HCT116 (cell line): ENCODE measurements around the gene FCAMR. TPM values are rescaled to one million over a fixed set of nuclear protein-coding genes. Genes with fewer than 3 reads are reported as not detected.

ENCODE experiments used
- ATAC-seq: fragments of 200-7000 bp; cut with Tn5 transposase; 2 replicates; pipeline ENCODE4 v1.9.1; 2020; ENCODE audit warnings: mild to moderate bottlenecking, moderate library complexity
- BruUV-seq: library from RNA; stranded (reverse); fragments of 400-500 nt; replicated peaks from 2 replicates; lab custom pipeline; 2021; lab: Mats Ljungman, UMichigan
- CTCF ChIA-PET: fragments of 300-600 bp; sonication (Branson Sonifier 250); formaldehyde crosslinking; loops from one replicate; lab custom pipeline; 2021; ENCODE audit warnings: antibody characterized with exemption; lab: Charles Lee
- POLR2A ChIA-PET: fragments of 300-600, 350-600 bp; sonication (Branson Sonifier 250); formaldehyde crosslinking; loops from one replicate; lab custom pipeline; 2021; ENCODE audit warnings: antibody characterized with exemption; lab: Charles Lee
- RAD21 ChIA-PET, 2 experiments: fragments of 300-600 bp; sonication (Branson Sonifier 250); formaldehyde crosslinking; loops; one replicate each; lab custom pipeline; 2023; ENCODE audit warnings: low total read pairs in 2 of 2; ENCODE audit not compliant: uncharacterized antibody in 2 of 2, unreplicated experiment in 2 of 2, low non-redundant PET in 1 of 2; lab: Charles Lee
- DNase-seq: peaks from one replicate; pipeline ENCODE4 v3.0.0-alpha.2; 2010; ENCODE audit warnings: low read depth, low spot score
- H2AFZ ChIP-seq: fragments of 200-600 bp; shearing (Covaris generic), sonication (generic); 2 replicates; pipeline ENCODE4 v1.6.1; 2017; ENCODE audit warnings: low read depth, mixed run types, mixed read lengths, antibody characterized with exemption, low read length; ENCODE audit not compliant: poor library complexity, severe bottlenecking
- H3K27ac ChIP-seq: 2 replicates; pipeline ENCODE4 v1.5.1; 2012; ENCODE audit warnings: low read depth, low read length
- H3K27me3 ChIP-seq: fragments of 200-600 bp; sonication (generic); 2 replicates; pipeline ENCODE4 v1.6.1; 2016; ENCODE audit warnings: mixed run types, low read length, mixed read lengths; ENCODE audit not compliant: insufficient read depth
- H3K36me3 ChIP-seq, 2 experiments: fragments of 200-500 bp in 1 of 2; fragments of 200-600 bp in 1 of 2; sonication (Bioruptor generic) in 1 of 2; sonication (generic) in 1 of 2; 2 replicates each; pipeline versions ENCODE4 v1.5.1 to v1.6.1; 2014 to 2016; ENCODE audit warnings: low read length in 2 of 2, inconsistent platforms in 1 of 2, mixed read lengths in 1 of 2, mixed run types in 1 of 2; ENCODE audit not compliant: insufficient read depth in 2 of 2, control insufficient read depth in 1 of 2
- H3K4me1 ChIP-seq, 2 experiments: fragments of 200-600 bp in 1 of 2; sonication (generic) in 1 of 2; 2 replicates each; pipeline versions ENCODE4 v1.5.1 to v1.6.1; 2012 to 2017; ENCODE audit warnings: low read length in 2 of 2, inconsistent platforms in 1 of 2, mild to moderate bottlenecking in 1 of 2, mixed read lengths in 1 of 2, mixed run types in 1 of 2, moderate library complexity in 1 of 2; ENCODE audit not compliant: insufficient read depth in 2 of 2, control insufficient read depth in 1 of 2
- H3K4me2 ChIP-seq: fragments of 200-600 bp; sonication (generic); 2 replicates; pipeline ENCODE4 v1.6.1; 2017; ENCODE audit warnings: mixed run types, low read length, mixed read lengths
- H3K4me3 ChIP-seq, 2 experiments: fragments of 200-600 bp in 1 of 2; sonication (generic) in 1 of 2; replicated peaks in 1 of 2; 2 replicates each; pipeline ENCODE4 v1.5.1; 2011 to 2016; ENCODE audit warnings: low read length in 2 of 2, control low read depth in 1 of 2, low read depth in 1 of 2, mild to moderate bottlenecking in 1 of 2, mixed read lengths in 1 of 2, mixed run types in 1 of 2
- H3K79me2 ChIP-seq: fragments of 200-600 bp; sonication (generic); 2 replicates; pipeline ENCODE4 v1.6.1; 2017; ENCODE audit warnings: mild to moderate bottlenecking, mixed run types, low read length, moderate library complexity, mixed read lengths; ENCODE audit not compliant: insufficient read depth
- H3K9ac ChIP-seq: fragments of 200-600 bp; sonication (generic); 2 replicates; pipeline ENCODE4 v1.6.1; 2016; ENCODE audit warnings: low read length, mixed read lengths
- H3K9me2 ChIP-seq: fragments of 200-600 bp; sonication (generic), shearing (Covaris generic); 2 replicates; pipeline ENCODE4 v1.6.1; 2017; ENCODE audit warnings: mixed run types, mild to moderate bottlenecking, moderate library complexity; ENCODE audit not compliant: insufficient read depth
- H3K9me3 ChIP-seq, 2 experiments: fragments of 200-500 bp in 1 of 2; fragments of 200-600 bp in 1 of 2; sonication (Bioruptor generic) in 1 of 2; sonication (generic) in 1 of 2; 2 replicates each; pipeline ENCODE4 v1.6.1; 2014 to 2017; ENCODE audit warnings: low read length in 2 of 2, mixed read lengths in 2 of 2, inconsistent platforms in 1 of 2, low read depth in 1 of 2, mild to moderate bottlenecking in 1 of 2, mixed run types in 1 of 2, moderate library complexity in 1 of 2; ENCODE audit not compliant: control insufficient read depth in 1 of 2, insufficient read depth in 1 of 2
- H4K20me1 ChIP-seq: fragments of 200-600 bp; sonication (generic), shearing (Covaris generic); 2 replicates; pipeline ENCODE4 v1.6.1; 2017; ENCODE audit warnings: mixed run types, mild to moderate bottlenecking, moderate library complexity; ENCODE audit not compliant: insufficient read depth
- ATF3 ChIP-seq: IDR thresholded peaks from 2 replicates; pipeline ENCODE4 v1.6.1; 2012
- CBX3 ChIP-seq: IDR thresholded peaks from 2 replicates; pipeline ENCODE4 v1.6.1; 2012; ENCODE audit warnings: low read depth
- CTCF ChIP-seq, 3 experiments: fragments of 200-600 bp in 1 of 3; sonication (generic) in 1 of 3; IDR thresholded peaks in 2 of 3; conservative IDR thresholded peaks in 1 of 3; 2 replicates each; pipeline ENCODE4 v1.5.1; 2012 to 2017; ENCODE audit warnings: low read depth in 2 of 3, low read length in 2 of 3, antibody characterized with exemption in 1 of 3, borderline replicate concordance in 1 of 3, control low read depth in 1 of 3, mild to moderate bottlenecking in 1 of 3, mixed read lengths in 1 of 3, mixed run types in 1 of 3, moderate library complexity in 1 of 3; ENCODE audit not compliant: insufficient read depth in 1 of 3
- EGR1 ChIP-seq: IDR thresholded peaks from 2 replicates; pipeline ENCODE4 v1.6.1; 2012; ENCODE audit warnings: low read depth
- EZH2 ChIP-seq: fragments of 200-600 bp; sonication (generic); IDR thresholded peaks from 2 replicates; pipeline ENCODE4 v1.6.1; 2017; ENCODE audit warnings: antibody characterized with exemption, mixed run types
- EZH2phosphoT487 ChIP-seq: fragments of 200-600 bp; IDR thresholded peaks from 2 replicates; pipeline ENCODE4 v1.6.1; 2018; ENCODE audit warnings: antibody characterized with exemption, borderline replicate concordance
- JUND ChIP-seq: IDR thresholded peaks from 2 replicates; pipeline ENCODE4 v1.6.1; 2012
- POLR2A ChIP-seq: IDR thresholded peaks from 2 replicates; pipeline ENCODE4 v1.7.0; 2011; ENCODE audit warnings: borderline replicate concordance; ENCODE audit not compliant: insufficient read depth, insufficient read length; ENCODE audit errors: extremely low read depth
- POLR2AphosphoS5 ChIP-seq: IDR thresholded peaks from 2 replicates; pipeline ENCODE4 v1.6.1; 2011; ENCODE audit warnings: mild to moderate bottlenecking, low read depth, low read length, moderate library complexity
- RAD21 ChIP-seq: IDR thresholded peaks from 2 replicates; pipeline ENCODE4 v1.6.1; 2012; ENCODE audit warnings: low read depth, mild to moderate bottlenecking
- SRF ChIP-seq: IDR thresholded peaks from 2 replicates; pipeline ENCODE4 v1.6.1; 2012; ENCODE audit warnings: low read depth
- YY1 ChIP-seq: IDR thresholded peaks from 2 replicates; pipeline ENCODE4 v1.6.1; 2011; ENCODE audit warnings: low read length, low read depth, moderate library complexity, mild to moderate bottlenecking; ENCODE audit not compliant: insufficient replicate concordance; ENCODE audit errors: extremely low read depth
- intact Hi-C: fragments of 100-400 bp; cut with micrococcal nuclease; formaldehyde crosslinking; loops from 2 replicates; pipeline ENCODE4 v1.10.0; 2022
- total RNA-seq: library from RNA; stranded (reverse); gene quantifications from one replicate; pipeline ENCODE4 v1.2.1, GENCODE V29; 2021; ENCODE audit not compliant: unreplicated experiment

FCAMR gene
- total RNA-seq, 1 experiment from 2014 or later, result not detected

- no TSS peak for BruUV-seq
- TF ChIP-seq EGR1, result no peak
- TF ChIP-seq SRF, result 0 out of 2 replicates have a peak, but pooled peaks have one; percentile 0
- no peak for TF ChIP-seq EZH2phosphoT487
- 0 out of 2 replicates have a peak, but pooled peaks have one; percentile 10 for TF ChIP-seq CBX3
- TF ChIP-seq POLR2A, result no peak
- peak; percentile 54 for TF ChIP-seq YY1
- TF ChIP-seq JUND, result no peak
- no peak for TF ChIP-seq ATF3
- no peak for TF ChIP-seq EZH2
- TF ChIP-seq RAD21, result peak; percentile 63
- peak; percentile 65 to 74 (median 65) for TF ChIP-seq CTCF (IDR thresholded peaks at IDR 0.05 in 2 of 3, conservative IDR thresholded peaks at IDR 0.05 in 1 of 3; ENCODE audit: borderline replicate concordance in 1 of 3, insufficient read depth in 1 of 3, low read depth in 2 of 3, low read length in 2 of 3)
- TF ChIP-seq POLR2AphosphoS5, result no peak
- H3K36me3 ChIP-seq, result no peaks in the 10 kb centered on the region
- intact Hi-C loops, result loop anchor here (5.0 to 10.0 kb wide), 5 partner anchors 98 to 502 kb away; partner anchors contain the start of gene DYRK3
- DNase-seq (peak; percentile 7), ATAC-seq (peak; percentile 74)
- no peaks in the 10 kb centered on the region for H3K27me3 ChIP-seq
- CTCF ChIA-PET, result interaction anchor here (0.6 to 5.3 kb wide), 12 partner anchors 9 to 586 kb away, joined by 3 to 48 read pairs (median 4); no protein-coding TSS in a partner anchor
- no peaks in the 10 kb centered on the region for H3K4me1 ChIP-seq
- no peaks in the 10 kb centered on the region for H4K20me1 ChIP-seq
- no peak overlapping the region for H3K27ac ChIP-seq
- no peaks in the 10 kb centered on the region for H3K79me2 ChIP-seq
- no peak overlapping the region for H3K9ac ChIP-seq
- POLR2A ChIA-PET, result no interaction called here
- no peak overlapping the region for H3K4me3 ChIP-seq
- RAD21 ChIA-PET, result interaction anchor here in 1 of 2 experiments (0.6 kb wide), 1 partner anchor 498 kb away, joined by 7 read pairs; no protein-coding TSS in a partner anchor
- H3K9me3 ChIP-seq, result no peaks in the 10 kb centered on the region
- H3K4me2 ChIP-seq, result no peak overlapping the region
- H3K9me2 ChIP-seq, result no peaks in the 10 kb centered on the region
- H2AFZ ChIP-seq, result peak overlapping the region; percentile 66
These were observed 9.3 kb upstream of the FCAMR start for GRCh38 chr1:206979379-206980043.
